WERI-Rb-1 (cell line): ENCODE measurements around the gene FAM98B.

Experiments
- DNase-seq: peaks from one replicate; pipeline ENCODE4 v3.0.0-alpha.2; 2020
- H3K27ac ChIP-seq: fragments of 250-450 bp; sonication (Bioruptor Pico); 2 replicates; pipeline ENCODE4 v1.5.1; 2020; ENCODE audit warnings: mild to moderate bottlenecking, moderate library complexity
- H3K27me3 ChIP-seq: fragments of 250-450 bp; sonication (Bioruptor Pico); 2 replicates; pipeline ENCODE4 v1.5.1; 2021; ENCODE audit warnings: mild to moderate bottlenecking, low read depth, moderate library complexity; ENCODE audit not compliant: insufficient read depth, severe bottlenecking
- H3K36me3 ChIP-seq: fragments of 250-450 bp; sonication (Bioruptor Pico); 2 replicates; pipeline ENCODE4 v1.5.1; 2020; ENCODE audit warnings: mild to moderate bottlenecking, moderate library complexity
- H3K4me3 ChIP-seq: 2 replicates; pipeline ENCODE4 v1.5.1; 2011; ENCODE audit warnings: low read depth, mild to moderate bottlenecking, control low read depth, low read length
- H3K9me3 ChIP-seq: fragments of 250-450 bp; sonication (Bioruptor Pico); 2 replicates; pipeline ENCODE4 v1.5.1; 2021; ENCODE audit warnings: mild to moderate bottlenecking, moderate library complexity; ENCODE audit not compliant: severe bottlenecking
- CTCF ChIP-seq: IDR thresholded peaks from 2 replicates; pipeline ENCODE4 v1.5.1; 2011; ENCODE audit warnings: low read depth, mild to moderate bottlenecking, control low read depth, inconsistent platforms, low read length

Gene FAM98B

GRCh38 chr15:38464675-38465074, 10.7 kb downstream of the FAM98B start:
- Histone ChIP-seq H3K27ac (no peak overlapping the region), H3K4me3 (no peak overlapping the region), H3K27me3 (no peaks in the 10 kb centered on the region), H3K36me3 (peaks cover 3% of the 10 kb centered on the region), H3K9me3 (no peaks in the 10 kb centered on the region)
- no peak for TF ChIP-seq CTCF
- DNase-seq: no peak

- DNase-seq: no peak
- no peaks in the 10 kb centered on the region for H3K27me3 ChIP-seq
- H3K36me3 ChIP-seq: peaks cover 28% of the 10 kb centered on the region
Observed at GRCh38 chr15:38470816-38471215, 16.9 kb downstream of the FAM98B start.

GRCh38 chr15:38471974-38472373, 18.0 kb downstream of the FAM98B start:
- no peak for DNase-seq
- no peak overlapping the region for H3K4me3 ChIP-seq
- peaks cover 33% of the 10 kb centered on the region for H3K36me3 ChIP-seq
- no peaks in the 10 kb centered on the region for H3K9me3 ChIP-seq
- H3K27me3 ChIP-seq: no peaks in the 10 kb centered on the region
- no peak for TF ChIP-seq CTCF
- no peak overlapping the region for H3K27ac ChIP-seq

More at GRCh38 chr15:38470816-38471215, 16.9 kb downstream of the FAM98B start:
- no peak for TF ChIP-seq CTCF
- Histone ChIP-seq H3K9me3 (no peaks in the 10 kb centered on the region), H3K27ac (no peak overlapping the region), H3K4me3 (no peak overlapping the region)

GRCh38 chr15:38474155-38474757, 20.3 kb downstream of the FAM98B start:
- peak; percentile 78 for TF ChIP-seq CTCF
- H3K36me3 ChIP-seq: peaks cover 36% of the 10 kb centered on the region
- no peaks in the 10 kb centered on the region for H3K9me3 ChIP-seq
- peak; percentile 10 for DNase-seq
- H3K27me3 ChIP-seq: no peaks in the 10 kb centered on the region
- H3K27ac ChIP-seq: no peak overlapping the region
- H3K4me3 ChIP-seq: no peak overlapping the region

GRCh38 chr15:38475361-38475760, 21.4 kb downstream of the FAM98B start:
- Histone ChIP-seq H3K36me3 (peaks cover 34% of the 10 kb centered on the region), H3K27ac (no peak overlapping the region), H3K9me3 (no peaks in the 10 kb centered on the region), H3K4me3 (no peak overlapping the region), H3K27me3 (no peaks in the 10 kb centered on the region)
- no peak for TF ChIP-seq CTCF
- DNase-seq: no peak

GRCh38 chr15:38476120-38476519, 22.2 kb downstream of the FAM98B start:
- DNase-seq: no peak
- no peaks in the 10 kb centered on the region for H3K27me3 ChIP-seq
- TF ChIP-seq CTCF: no peak
- no peak overlapping the region for H3K27ac ChIP-seq
- no peak overlapping the region for H3K4me3 ChIP-seq
- peaks cover 33% of the 10 kb centered on the region for H3K36me3 ChIP-seq
- no peaks in the 10 kb centered on the region for H3K9me3 ChIP-seq
